GM12878 (cell line): ENCODE measurements around the gene SFXN2.

ENCODE experiments used
- BHLHE40 ChIP-seq, 2 experiments: fragments of 450-650 bp in 1 of 2; IDR thresholded peaks; 2 replicates each; pipeline ENCODE4 v1.6.1; 2011 to 2017; ENCODE audit warnings: low read depth in 2 of 2, borderline replicate concordance in 1 of 2, improper control_type of control experiment in 1 of 2, low read length in 1 of 2, mild to moderate bottlenecking in 1 of 2
- CEBPB ChIP-seq, 2 experiments: fragments of 150-350 bp in 1 of 2; IDR thresholded peaks; 2 replicates each; pipeline ENCODE4 v1.6.1; 2012 to 2014; ENCODE audit warnings: low read depth in 2 of 2, low read length in 2 of 2, borderline replicate concordance in 1 of 2, inconsistent platforms in 1 of 2
- CTCF ChIP-seq, 3 experiments: IDR thresholded peaks in 2 of 3; conservative IDR thresholded peaks in 1 of 3; 2 replicates each; pipeline ENCODE4 v1.5.1; 2011; ENCODE audit warnings: low read depth in 3 of 3, low read length in 3 of 3, mild to moderate bottlenecking in 3 of 3, control low read depth in 2 of 3, moderate library complexity in 2 of 3, inconsistent platforms in 1 of 3, mixed read lengths in 1 of 3; ENCODE audit not compliant: control insufficient read depth in 2 of 3, insufficient read depth in 1 of 3; ENCODE audit errors: extremely low read depth in 1 of 3
- E2F4 ChIP-seq: IDR thresholded peaks from 2 replicates; pipeline ENCODE4 v1.6.1; 2012; ENCODE audit warnings: low read depth, low read length, improper control_type of control experiment
- EED ChIP-seq: sonication (generic); IDR thresholded peaks from 2 replicates; pipeline ENCODE4 v1.6.1; 2016; ENCODE audit warnings: antibody characterized with exemption, low read depth
- GATAD2B ChIP-seq: fragments of 450-650 bp; conservative IDR thresholded peaks from 2 replicates; pipeline ENCODE4 v1.6.1; 2017; ENCODE audit warnings: low read depth, mild to moderate bottlenecking, moderate library complexity
- PBX3 ChIP-seq: IDR thresholded peaks from 2 replicates; pipeline ENCODE4 v1.6.1; 2011; ENCODE audit warnings: mild to moderate bottlenecking, low read depth, low read length, moderate library complexity; ENCODE audit not compliant: insufficient replicate concordance
- SMAD1 ChIP-seq: fragments of 450-650 bp; IDR thresholded peaks from 2 replicates; pipeline ENCODE4 v1.6.1; 2018; ENCODE audit warnings: mild to moderate bottlenecking, low read depth; ENCODE audit not compliant: partially characterized antibody
- ZNF274 ChIP-seq: IDR thresholded peaks from one replicate; pipeline ENCODE4 v1.8.0; 2011; ENCODE audit not compliant: insufficient read length, insufficient read depth

GRCh38 chr10:102759497-102760210 lies 45.2 kb downstream of the SFXN2 start:
- no peak for TF ChIP-seq CTCF (IDR thresholded peaks at IDR 0.05 in 2 of 3, conservative IDR thresholded peaks at IDR 0.05 in 1 of 3; ENCODE audit: control insufficient read depth in 2 of 3, extremely low read depth in 1 of 3, insufficient read depth in 1 of 3, low read depth in 3 of 3, low read length in 3 of 3)
- TF ChIP-seq ZNF274: no peak
- no peak for TF ChIP-seq BHLHE40 (IDR thresholded peaks at IDR 0.05; ENCODE audit: borderline replicate concordance in 1 of 2, low read depth in 2 of 2, low read length in 1 of 2)
- TF ChIP-seq EED: no peak
- TF ChIP-seq PBX3: no peak
- TF ChIP-seq CEBPB (IDR thresholded peaks at IDR 0.05; ENCODE audit: borderline replicate concordance in 1 of 2, low read depth in 2 of 2, low read length in 2 of 2): no peak
- TF ChIP-seq GATAD2B: no peak
- no peak for TF ChIP-seq E2F4
- no peak for TF ChIP-seq SMAD1
